B cell (primary cell): ENCODE measurements around the gene ZNF277. TPM values are rescaled to one million over a fixed set of nuclear protein-coding genes. Genes with fewer than 3 reads are reported as not detected.

Experiments
- ATAC-seq: fragments of 200-7000 bp; cut with Tn5 transposase; one replicate; pipeline ENCODE4 v1.10.0; 2021; ENCODE audit warnings: low read depth, mild to moderate bottlenecking, moderate number of reproducible peaks, moderate library complexity
- CTCF ChIA-PET: fragments of 350-600 bp; sonication (Branson Sonifier 250); formaldehyde crosslinking; loops from one replicate; lab custom pipeline; 2021; ENCODE audit warnings: antibody characterized with exemption, inconsistent platforms; lab: Charles Lee
- POLR2A ChIA-PET: fragments of 350-600 bp; sonication (Branson Sonifier 250); formaldehyde crosslinking; loops from one replicate; lab custom pipeline; 2021; ENCODE audit warnings: antibody characterized with exemption; lab: Charles Lee
- DNase-seq: peaks from one replicate; pipeline ENCODE4 v3.0.0; 2013
- H2AFZ ChIP-seq: 2 replicates; pipeline ENCODE4 v1.6.1; 2012; ENCODE audit warnings: mild to moderate bottlenecking, low read depth, low read length; ENCODE audit not compliant: insufficient read depth, poor library complexity, severe bottlenecking
- H3K27ac ChIP-seq, 2 donors: 1 replicate in 1 of 2; 2 replicates in 1 of 2; pipeline ENCODE4 v1.5.1; 2012 to 2013; ENCODE audit warnings: low read length in 2 of 2, mild to moderate bottlenecking in 2 of 2, moderate library complexity in 1 of 2
- H3K27me3 ChIP-seq, 4 experiments: fragments of 200-600 bp in 1 of 4; sonication (generic) in 1 of 4; replicated peaks in 1 of 4; 1 replicate in 2 of 4; 2 replicates in 2 of 4; pipeline versions ENCODE4 v1.6.1 to v1.7.0; 2013 to 2016; ENCODE audit warnings: low read length in 3 of 4, mild to moderate bottlenecking in 2 of 4, mixed read lengths in 1 of 4, moderate library complexity in 1 of 4; ENCODE audit not compliant: insufficient read depth in 4 of 4, control insufficient read depth in 3 of 4; ENCODE audit errors: control extremely low read depth in 1 of 4
- H3K36me3 ChIP-seq, 2 experiments: replicated peaks in 1 of 2; 1 replicate in 1 of 2; 2 replicates in 1 of 2; pipeline versions ENCODE4 v1.6.1 to v1.7.1; 2013; ENCODE audit warnings: low read length in 1 of 2; ENCODE audit not compliant: insufficient read depth in 2 of 2, control insufficient read depth in 1 of 2; ENCODE audit errors: control extremely low read depth in 1 of 2, extremely low read depth in 1 of 2
- H3K4me1 ChIP-seq, 2 donors: fragments of 200-600 bp in 1 of 2; sonication (generic) in 1 of 2; 1 replicate in 1 of 2; 2 replicates in 1 of 2; pipeline versions ENCODE4 v1.5.1 to v1.6.1; 2013 to 2017; ENCODE audit warnings: low read length in 2 of 2; ENCODE audit not compliant: control insufficient read depth in 2 of 2, insufficient read depth in 2 of 2
- H3K4me2 ChIP-seq: replicated peaks from 2 replicates; pipeline ENCODE3; 2012; ENCODE audit warnings: mild to moderate bottlenecking, low read depth, low read length; ENCODE audit not compliant: poor library complexity, severe bottlenecking
- H3K4me3 ChIP-seq, 5 experiments: fragments of 200-600 bp in 1 of 5; sonication (generic) in 1 of 5; 1 replicate in 3 of 5; 2 replicates in 2 of 5; pipeline versions ENCODE4 v1.5.1 to v1.7.0; 2011 to 2016; ENCODE audit warnings: low read length in 4 of 5, mild to moderate bottlenecking in 4 of 5, low read depth in 2 of 5, control low read depth in 1 of 5, moderate library complexity in 1 of 5; ENCODE audit not compliant: insufficient read depth in 1 of 5; ENCODE audit errors: control extremely low read depth in 1 of 5, extremely low read depth in 1 of 5
- H3K79me2 ChIP-seq: fragments of 200-600 bp; sonication (generic); one replicate; pipeline ENCODE4 v1.6.0; 2016; ENCODE audit warnings: low read length; ENCODE audit not compliant: control insufficient read depth, insufficient read depth
- H3K9ac ChIP-seq: fragments of 200-600 bp; sonication (generic); 2 replicates; pipeline ENCODE4 v1.6.1; 2017; ENCODE audit warnings: mild to moderate bottlenecking, low read length, moderate library complexity
- H3K9me3 ChIP-seq, 3 donors: one replicate each; pipeline versions ENCODE4 v1.6.1 to v1.7.1; 2013; ENCODE audit warnings: low read length in 2 of 3; ENCODE audit not compliant: control insufficient read depth in 2 of 3, insufficient read depth in 1 of 3; ENCODE audit errors: control extremely low read depth in 1 of 3
- H4K20me1 ChIP-seq: 2 replicates; pipeline ENCODE4 v1.6.0; 2012; ENCODE audit warnings: mild to moderate bottlenecking, low read length; ENCODE audit not compliant: insufficient read depth, control insufficient read depth, poor library complexity, severe bottlenecking
- H3K27ac Mint-ChIP-seq: one replicate; pipeline ENCODE4 v1.8.0; 2021; ENCODE audit warnings: mixed read lengths
- H3K27me3 Mint-ChIP-seq: one replicate; pipeline ENCODE4 v1.8.0; 2021; ENCODE audit warnings: mixed read lengths
- H3K4me1 Mint-ChIP-seq: one replicate; pipeline ENCODE4 v1.8.0; 2021; ENCODE audit warnings: mixed read lengths
- H3K4me3 Mint-ChIP-seq: one replicate; pipeline ENCODE4 v1.8.0; 2021; ENCODE audit warnings: mixed read lengths
- H3K9me3 Mint-ChIP-seq: one replicate; pipeline ENCODE4 v1.8.0; 2022; ENCODE audit warnings: mixed read lengths; ENCODE audit not compliant: insufficient read depth
- EZH2 ChIP-seq: IDR thresholded peaks from 2 replicates; pipeline ENCODE4 v1.6.1; 2012; ENCODE audit warnings: borderline replicate concordance, low read depth, mild to moderate bottlenecking, moderate library complexity, low read length; ENCODE audit not compliant: insufficient read depth, poor library complexity, severe bottlenecking
- WGBS: methylation state at CpG from one replicate; pipeline ENCODE4 v1.1.5; 2013; ENCODE audit warnings: missing lambda C conversion rate; ENCODE audit not compliant: insufficient coverage; 5-methylcytosine and 5-hydroxymethylcytosine counted together
- intact Hi-C: fragments of 100-400 bp; cut with micrococcal nuclease; formaldehyde crosslinking; loops from one replicate; pipeline ENCODE4 v1.10.0; 2022
- polyA plus RNA-seq: library from polyadenylated mRNA; depleted of rRNA; stranded (reverse); fragments of >200 nt; gene quantifications from 2 replicates; pipeline ENCODE4 v1.2.3, GENCODE V29; 2012
- total RNA-seq, 2 donors: library from RNA; stranded (reverse); fragments of 120-200 nt in 1 of 2; gene quantifications; 1 replicate in 1 of 2; 2 replicates in 1 of 2; pipeline versions ENCODE4 v1.2.3 to v1.2.4, GENCODE V29; 2013 to 2022
- TF ChIP-seq, protein P1 (sequence below): fragments of 200-600 bp; IDR thresholded peaks from one replicate; pipeline ENCODE4 v1.8.0; 2022; ENCODE audit warnings: antibody characterized with exemption, mild to moderate bottlenecking

ZNF277 gene
- total and polyA plus RNA-seq, 2 donors (not counting 1 experiment from before 2014, with no cell fraction given): 9.5 to 18.6 TPM

DNA sequence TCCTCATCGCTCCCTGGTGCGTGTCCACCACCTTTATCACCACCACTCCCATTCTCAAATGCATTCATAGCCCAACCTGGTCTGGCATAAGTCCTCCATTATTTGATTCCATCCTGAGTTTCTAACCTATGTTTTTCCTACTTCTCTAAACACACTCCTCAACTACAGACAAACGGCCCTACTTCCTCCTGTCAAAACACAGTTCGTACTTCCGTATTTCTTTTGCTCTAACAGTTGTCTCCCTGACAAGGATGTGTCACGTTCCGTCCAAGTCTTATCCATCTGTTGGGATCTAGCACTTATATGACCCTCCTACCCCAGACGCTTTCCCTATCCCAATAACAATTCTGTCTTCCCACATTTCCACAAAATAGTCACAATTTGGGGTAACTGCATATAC is 47.1 kb upstream of the ZNF277 start:
- H3K27ac Mint-ChIP-seq: no peak overlapping the region
- CTCF ChIA-PET: no interaction called here

DNA sequence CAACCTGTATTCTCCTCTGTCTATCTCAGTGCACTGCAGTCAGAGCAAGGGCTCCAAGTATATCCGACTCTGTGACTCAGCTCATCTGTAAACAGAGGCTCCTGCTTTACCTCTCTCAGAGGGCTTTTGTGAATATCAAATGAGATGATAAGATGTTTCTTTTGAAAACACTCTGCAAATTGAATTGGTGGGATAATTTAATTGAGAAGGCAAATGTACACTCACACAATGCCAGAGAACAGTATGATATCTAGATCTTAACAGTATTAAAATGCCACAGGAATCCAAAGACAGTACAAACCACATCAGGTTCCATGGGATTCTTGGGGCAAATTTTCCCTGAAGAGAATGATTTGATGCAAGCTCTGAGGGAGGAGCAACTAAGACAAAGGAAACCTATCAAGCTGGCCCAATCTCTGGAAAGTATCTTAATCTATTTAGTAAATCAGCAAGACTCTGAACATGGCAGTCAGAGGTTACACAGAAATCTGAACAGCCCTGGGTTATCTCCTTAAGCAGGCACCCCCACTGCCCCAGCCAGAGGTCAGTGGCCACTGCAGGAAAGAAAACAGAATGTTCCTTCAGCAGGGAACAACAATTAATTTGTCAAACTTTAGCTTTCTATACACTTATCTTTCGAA is 46.2 kb upstream of the ZNF277 start:
- ChIA-PET POLR2A (no interaction called here), CTCF (no interaction called here)
- H4K20me1 ChIP-seq: no peaks in the 10 kb centered on the region
- H3K9ac ChIP-seq: no peak overlapping the region
- DNase-seq: no peak
- no peak overlapping the region for H3K27ac Mint-ChIP-seq
- H3K9me3 Mint-ChIP-seq: no peaks in the 10 kb centered on the region
- H3K27me3 Mint-ChIP-seq: no peaks in the 10 kb centered on the region
- no peak overlapping the region for H2AFZ ChIP-seq
- no peaks in the 10 kb centered on the region for H3K9me3 ChIP-seq
- peaks cover 6% of the 10 kb centered on the region for H3K4me1 Mint-ChIP-seq
- no CpG with 5 or more reads among the region's 2 CpGs for WGBS
- ATAC-seq: no peak
- H3K27me3 ChIP-seq: no peaks in the 10 kb centered on the region
- no peak for TF ChIP-seq EZH2
- TF ChIP-seq, protein P1, sequence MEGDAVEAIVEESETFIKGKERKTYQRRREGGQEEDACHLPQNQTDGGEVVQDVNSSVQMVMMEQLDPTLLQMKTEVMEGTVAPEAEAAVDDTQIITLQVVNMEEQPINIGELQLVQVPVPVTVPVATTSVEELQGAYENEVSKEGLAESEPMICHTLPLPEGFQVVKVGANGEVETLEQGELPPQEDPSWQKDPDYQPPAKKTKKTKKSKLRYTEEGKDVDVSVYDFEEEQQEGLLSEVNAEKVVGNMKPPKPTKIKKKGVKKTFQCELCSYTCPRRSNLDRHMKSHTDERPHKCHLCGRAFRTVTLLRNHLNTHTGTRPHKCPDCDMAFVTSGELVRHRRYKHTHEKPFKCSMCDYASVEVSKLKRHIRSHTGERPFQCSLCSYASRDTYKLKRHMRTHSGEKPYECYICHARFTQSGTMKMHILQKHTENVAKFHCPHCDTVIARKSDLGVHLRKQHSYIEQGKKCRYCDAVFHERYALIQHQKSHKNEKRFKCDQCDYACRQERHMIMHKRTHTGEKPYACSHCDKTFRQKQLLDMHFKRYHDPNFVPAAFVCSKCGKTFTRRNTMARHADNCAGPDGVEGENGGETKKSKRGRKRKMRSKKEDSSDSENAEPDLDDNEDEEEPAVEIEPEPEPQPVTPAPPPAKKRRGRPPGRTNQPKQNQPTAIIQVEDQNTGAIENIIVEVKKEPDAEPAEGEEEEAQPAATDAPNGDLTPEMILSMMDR: no peak
- intact Hi-C loops: no loop called here
- no peak overlapping the region for H3K4me3 ChIP-seq
- H3K4me1 ChIP-seq: peaks cover 0 to 5% of the 10 kb centered on the region in 2 donors
- no peak overlapping the region for H3K4me2 ChIP-seq
- H3K79me2 ChIP-seq: no peaks in the 10 kb centered on the region
- H3K27ac ChIP-seq: no peak overlapping the region
- no peaks in the 10 kb centered on the region for H3K36me3 ChIP-seq
- no peak overlapping the region for H3K4me3 Mint-ChIP-seq

More for the DNA sequence above, 47.1 kb upstream of the ZNF277 start:
- no peak for TF ChIP-seq EZH2
- TF ChIP-seq, protein P1: no peak
- no peaks in the 10 kb centered on the region for H3K9me3 ChIP-seq
- no peak overlapping the region for H3K27ac ChIP-seq
- Mint-ChIP-seq H3K27me3 (peaks cover 4% of the 10 kb centered on the region), H3K9me3 (no peaks in the 10 kb centered on the region), H3K4me1 (peaks cover 6% of the 10 kb centered on the region), H3K4me3 (no peak overlapping the region)
- peak overlapping the region; percentile 50 for H2AFZ ChIP-seq
- no peaks in the 10 kb centered on the region for H4K20me1 ChIP-seq
- intact Hi-C loops: no loop called here
- peaks cover 0 to 5% of the 10 kb centered on the region in 2 donors for H3K4me1 ChIP-seq
- H3K27me3 ChIP-seq: no peaks in the 10 kb centered on the region
- POLR2A ChIA-PET: no interaction called here
- no peak overlapping the region for H3K4me2 ChIP-seq
- no peak overlapping the region for H3K9ac ChIP-seq
- WGBS: 32% methylated on average over 7 of the region's 8 CpGs
- H3K79me2 ChIP-seq: no peaks in the 10 kb centered on the region
- peak; percentile 13 for DNase-seq
- ATAC-seq: no peak
- no peak overlapping the region for H3K4me3 ChIP-seq
- H3K36me3 ChIP-seq: no peaks in the 10 kb centered on the region
